HFFc6 (cell line): ENCODE measurements around the gene PLEKHA6. TPM values are rescaled to one million over a fixed set of nuclear protein-coding genes. Genes with fewer than 3 reads are reported as not detected.
A peak's percentile ranks its signal among the peaks of the same experiment; 100 is the strongest.

Source experiments
- DNase-seq: peaks from one replicate; pipeline ENCODE4 v3.0.0-alpha.2; 2018
- H3K27ac Mint-ChIP-seq: 2 replicates; pipeline ENCODE4 v1.8.0; 2020; ENCODE audit warnings: mild to moderate bottlenecking, mixed read lengths
- H3K27me3 Mint-ChIP-seq: 2 replicates; pipeline ENCODE4 v1.8.0; 2021; ENCODE audit warnings: mild to moderate bottlenecking, moderate library complexity, mixed read lengths; ENCODE audit not compliant: insufficient read depth
- H3K36me3 Mint-ChIP-seq: 2 replicates; pipeline ENCODE4 v1.8.0; 2021; ENCODE audit warnings: low read depth, mixed read lengths
- H3K4me1 Mint-ChIP-seq: 2 replicates; pipeline ENCODE4 v1.8.0; 2020; ENCODE audit warnings: low read depth, mixed read lengths
- H3K4me3 Mint-ChIP-seq: 2 replicates; pipeline ENCODE4 v1.8.0; 2020; ENCODE audit warnings: mild to moderate bottlenecking, moderate library complexity, mixed read lengths
- H3K9me3 Mint-ChIP-seq: 2 replicates; pipeline ENCODE4 v1.8.0; 2020; ENCODE audit warnings: mild to moderate bottlenecking, mixed read lengths
- total RNA-seq, 6 experiments: library from RNA; stranded (reverse); fragmentation: NEBNext Ultra II Directional; extraction: Animal tissue kit (Norgen Biotek cat#: 25700); gene quantifications; 2 replicates in 1 of 6; 3 replicates in 5 of 6; pipeline ENCODE4 v1.2.3, GENCODE V29; 2021
- TF ChIP-seq, protein P1 (sequence below): fragments of 200-600 bp; sonication (generic); IDR thresholded peaks from 2 replicates; pipeline ENCODE4 v1.5.0; 2021; ENCODE audit warnings: antibody characterized with exemption, mild to moderate bottlenecking

The PLEKHA6 gene
- total RNA-seq, 6 experiments from 2014 or later = 1.3 to 2.4 (median 1.5) TPM

DNA sequence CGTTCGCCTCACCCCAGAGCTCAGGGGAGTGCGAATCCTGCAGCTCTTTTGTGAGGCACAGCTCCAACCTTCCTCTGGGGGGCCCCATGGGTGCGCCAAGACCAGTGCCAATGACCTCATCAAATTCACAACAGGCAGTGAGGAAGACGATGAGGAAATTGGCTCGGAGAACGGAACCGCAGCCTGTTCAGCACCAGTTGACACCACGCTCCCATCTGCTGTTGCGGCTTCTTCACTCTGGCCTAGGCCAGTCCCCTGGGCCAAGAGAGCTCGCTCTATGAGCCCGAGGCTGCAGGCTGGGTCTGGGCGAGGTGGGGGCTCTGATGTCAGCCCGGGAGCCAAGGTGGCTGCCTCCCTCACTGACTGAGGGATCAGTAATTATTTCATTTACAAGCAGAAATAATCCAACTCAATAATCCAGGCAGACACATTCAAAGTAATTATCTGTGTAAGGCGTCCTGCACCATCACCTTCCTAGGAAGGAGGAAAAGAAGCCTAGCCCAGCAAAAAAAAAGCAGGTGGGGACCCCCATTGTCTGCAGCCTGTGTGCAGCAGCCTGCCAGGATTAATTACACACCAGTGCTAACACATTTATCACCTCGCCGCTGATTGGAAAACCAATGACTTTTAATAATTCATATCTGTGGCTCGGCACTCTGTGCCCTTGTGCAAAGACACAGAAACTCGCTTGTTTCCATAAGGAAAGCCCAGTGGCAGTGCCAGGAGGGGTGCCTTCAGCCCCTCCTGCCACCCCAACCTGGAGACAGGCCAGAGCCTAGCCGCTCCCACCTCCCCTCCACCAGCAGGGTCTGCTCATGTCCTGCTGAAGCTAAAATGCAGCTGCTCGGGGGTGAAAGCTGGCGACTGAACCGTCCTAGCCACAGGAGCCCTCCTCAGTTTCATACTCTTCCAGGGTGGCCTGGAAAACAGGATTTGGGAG lies 1.9 kb downstream of the PLEKHA6 start:
- Mint-ChIP-seq H3K36me3 (no peaks in the 10 kb centered on the region), H3K27ac (no peak overlapping the region)

DNA sequence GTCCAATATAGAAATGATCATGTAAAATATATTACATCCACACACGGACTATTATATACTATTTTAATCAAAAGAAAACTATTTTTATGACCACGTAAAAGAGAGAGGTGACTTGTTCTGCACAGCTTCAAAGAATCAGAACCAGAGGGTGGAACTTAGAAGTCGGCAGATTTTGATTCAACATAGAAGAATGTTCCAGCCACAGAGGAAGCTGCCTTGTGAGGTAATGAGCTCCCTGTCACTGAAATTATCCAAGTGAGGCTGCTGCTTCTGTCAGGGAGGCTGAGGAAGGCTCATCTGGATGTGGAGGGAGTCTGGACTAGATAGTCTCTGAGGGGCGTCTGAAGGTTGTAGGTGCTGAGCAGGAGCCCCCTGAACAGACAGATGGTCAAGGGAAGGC lies 2.7 kb downstream of the PLEKHA6 start:
- TF ChIP-seq, protein P1, sequence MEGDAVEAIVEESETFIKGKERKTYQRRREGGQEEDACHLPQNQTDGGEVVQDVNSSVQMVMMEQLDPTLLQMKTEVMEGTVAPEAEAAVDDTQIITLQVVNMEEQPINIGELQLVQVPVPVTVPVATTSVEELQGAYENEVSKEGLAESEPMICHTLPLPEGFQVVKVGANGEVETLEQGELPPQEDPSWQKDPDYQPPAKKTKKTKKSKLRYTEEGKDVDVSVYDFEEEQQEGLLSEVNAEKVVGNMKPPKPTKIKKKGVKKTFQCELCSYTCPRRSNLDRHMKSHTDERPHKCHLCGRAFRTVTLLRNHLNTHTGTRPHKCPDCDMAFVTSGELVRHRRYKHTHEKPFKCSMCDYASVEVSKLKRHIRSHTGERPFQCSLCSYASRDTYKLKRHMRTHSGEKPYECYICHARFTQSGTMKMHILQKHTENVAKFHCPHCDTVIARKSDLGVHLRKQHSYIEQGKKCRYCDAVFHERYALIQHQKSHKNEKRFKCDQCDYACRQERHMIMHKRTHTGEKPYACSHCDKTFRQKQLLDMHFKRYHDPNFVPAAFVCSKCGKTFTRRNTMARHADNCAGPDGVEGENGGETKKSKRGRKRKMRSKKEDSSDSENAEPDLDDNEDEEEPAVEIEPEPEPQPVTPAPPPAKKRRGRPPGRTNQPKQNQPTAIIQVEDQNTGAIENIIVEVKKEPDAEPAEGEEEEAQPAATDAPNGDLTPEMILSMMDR = no peak
- Mint-ChIP-seq H3K4me3 (no peak overlapping the region), H3K27me3 (no peaks in the 10 kb centered on the region; the same call in 1 of the 2 replicates), H3K36me3 (no peaks in the 10 kb centered on the region), H3K27ac (no peak overlapping the region), H3K9me3 (no peaks in the 10 kb centered on the region), H3K4me1 (peaks cover 23% of the 10 kb centered on the region)
- peak; percentile 45 for DNase-seq

More for the DNA sequence above, 1.9 kb downstream of the PLEKHA6 start:
- Mint-ChIP-seq H3K27me3 (no peaks in the 10 kb centered on the region; the same call in 1 of the 2 replicates), H3K4me3 (no peak overlapping the region), H3K9me3 (no peaks in the 10 kb centered on the region), H3K4me1 (peaks cover 23% of the 10 kb centered on the region)
- TF ChIP-seq, protein P1 = no peak; the same call in 1 of the 2 replicates
- no peak for DNase-seq

DNA sequence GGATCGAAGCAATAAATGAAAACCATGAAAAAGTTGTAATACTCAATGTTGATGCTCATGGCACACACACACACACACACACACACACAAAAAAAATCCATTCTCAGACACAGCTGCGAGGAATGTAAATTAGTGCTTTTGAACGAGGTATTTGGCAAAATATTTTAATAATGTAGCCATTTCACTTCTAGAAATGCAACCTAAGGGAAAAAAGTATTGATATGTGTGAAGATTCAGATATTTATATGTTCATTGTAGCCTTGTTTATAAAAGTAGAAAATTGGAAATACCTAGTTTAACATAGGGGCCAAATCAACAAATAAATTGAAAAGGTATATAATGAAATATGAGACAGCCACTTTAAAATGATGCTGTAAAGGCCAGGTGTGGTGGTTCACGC lies 3.8 kb downstream of the PLEKHA6 start:
- Mint-ChIP-seq H3K4me1 (peaks cover 29% of the 10 kb centered on the region), H3K27me3 (no peaks in the 10 kb centered on the region; the same call in 1 of the 2 replicates), H3K4me3 (no peak overlapping the region), H3K27ac (no peak overlapping the region), H3K9me3 (no peaks in the 10 kb centered on the region), H3K36me3 (no peaks in the 10 kb centered on the region)
- TF ChIP-seq, protein P1 = no peak
- DNase-seq = no peak

DNA sequence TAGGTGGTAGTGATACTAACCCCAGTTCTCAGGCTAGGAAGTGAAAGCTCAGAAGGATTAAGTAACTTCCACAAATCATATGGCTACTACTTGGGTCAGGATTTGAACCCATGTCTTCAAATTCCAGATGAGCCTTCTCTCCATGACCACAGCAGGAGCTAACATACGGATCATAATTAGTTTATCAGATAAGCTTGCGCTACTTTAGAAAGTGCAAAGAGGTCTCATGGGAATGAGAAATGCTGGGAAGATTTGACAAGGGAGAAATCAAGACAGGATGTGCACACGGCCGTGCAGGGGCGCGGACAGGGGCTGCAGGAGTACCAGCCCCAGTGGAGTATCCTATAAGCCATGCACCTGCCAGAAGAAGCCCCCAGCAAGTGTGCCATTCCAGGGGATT lies 5.2 kb downstream of the PLEKHA6 start:
- Mint-ChIP-seq H3K27ac (no peak overlapping the region), H3K4me1 (peaks cover 32% of the 10 kb centered on the region), H3K9me3 (no peaks in the 10 kb centered on the region), H3K36me3 (no peaks in the 10 kb centered on the region), H3K27me3 (no peaks in the 10 kb centered on the region; the same call in 1 of the 2 replicates), H3K4me3 (no peak overlapping the region)
- no peak for DNase-seq
- TF ChIP-seq, protein P1 = no peak

DNA sequence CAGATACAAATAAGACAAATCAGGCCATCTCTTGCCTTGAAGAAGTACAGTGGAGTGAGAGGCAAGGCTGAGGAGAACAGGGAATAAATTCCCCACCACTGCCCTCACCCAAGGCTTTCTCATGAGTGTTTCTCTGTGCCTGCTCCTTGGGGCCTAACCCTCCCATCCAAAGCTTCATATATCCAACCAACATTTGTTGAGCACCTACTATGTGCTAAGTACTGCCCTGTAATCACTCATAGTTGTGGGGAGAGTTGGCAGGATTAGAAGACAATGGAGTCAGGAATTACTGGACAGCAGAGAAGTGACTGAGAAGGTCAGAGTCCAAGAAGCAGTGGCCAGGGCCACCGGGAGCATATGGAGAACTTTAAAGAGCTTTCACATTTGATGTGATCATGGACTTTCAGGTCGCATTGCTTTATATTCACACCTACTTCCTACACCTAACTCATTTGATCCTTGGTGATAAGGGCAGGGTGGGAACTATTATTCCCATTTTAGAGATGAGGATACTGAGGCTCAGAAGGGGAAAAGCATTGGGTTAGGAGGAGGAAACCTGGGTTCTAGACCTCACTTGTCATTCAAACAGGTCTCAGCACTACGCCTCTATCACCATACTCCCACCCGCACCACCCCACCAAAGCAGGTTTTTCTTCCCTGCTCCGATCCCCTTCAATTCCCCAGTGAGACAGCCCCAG lies 6.4 kb downstream of the PLEKHA6 start:
- no peaks in the 10 kb centered on the region for H3K9me3 Mint-ChIP-seq
- no peak for DNase-seq
- H3K4me1 Mint-ChIP-seq = peaks cover 25% of the 10 kb centered on the region
- H3K27ac Mint-ChIP-seq = no peak overlapping the region
- no peak overlapping the region for H3K4me3 Mint-ChIP-seq
- TF ChIP-seq, protein P1 = no peak
- H3K36me3 Mint-ChIP-seq = no peaks in the 10 kb centered on the region
- H3K27me3 Mint-ChIP-seq = no peaks in the 10 kb centered on the region; the same call in 1 of the 2 replicates
